ENCODE measurements around the gene CTDSPL.

- no peak for TF ChIP-seq ZNF274 (IDR thresholded peaks at IDR 0.05; ENCODE audit: low read depth, low read length)
- no peak for TF ChIP-seq YY1 (IDR thresholded peaks at IDR 0.05; ENCODE audit: insufficient read depth, insufficient read length)
- TF ChIP-seq SUZ12 (IDR thresholded peaks at IDR 0.05; ENCODE audit: extremely low read depth, insufficient read depth, insufficient read length): no peak
Observed at GRCh38 chr3:38004415-38005075, 142.9 kb downstream of the CTDSPL start.
